Breast epithelium (tissue), 3 donors: ENCODE data around the gene SCTR.

Source experiments
- CTCF ChIP-seq, 3 donors: fragments of 450-650 bp; IDR thresholded peaks; one replicate each; pipeline ENCODE4 v1.5.1; 2016 to 2017; ENCODE audit warnings: antibody characterized with exemption in 3 of 3, mild to moderate bottlenecking in 3 of 3, moderate library complexity in 3 of 3
- POLR2A ChIP-seq: fragments of 450-650 bp; IDR thresholded peaks from one replicate; pipeline ENCODE4 v1.6.1; 2016; ENCODE audit warnings: antibody characterized with exemption, mild to moderate bottlenecking, moderate library complexity
- POLR2AphosphoS5 ChIP-seq, 3 donors: sonication (generic); formaldehyde crosslinking; IDR thresholded peaks; one replicate each; pipeline ENCODE4 v1.6.1; 2017; ENCODE audit warnings: antibody characterized with exemption in 3 of 3

GRCh38 chr2:119486886-119487285 lies 37.4 kb downstream of the SCTR start:
- TF ChIP-seq POLR2A = no peak
- TF ChIP-seq CTCF (IDR thresholded peaks at IDR 0.05) = no peak
- TF ChIP-seq POLR2AphosphoS5 (IDR thresholded peaks at IDR 0.05) = no peak
